ENCODE measurements around the gene BNIPL. TPM values are rescaled to one million over a fixed set of nuclear protein-coding genes. Genes with fewer than 3 reads are reported as not detected.

Gene BNIPL
- total RNA-seq, 1 donor from 2014 or later: under 0.01 TPM

DNA sequence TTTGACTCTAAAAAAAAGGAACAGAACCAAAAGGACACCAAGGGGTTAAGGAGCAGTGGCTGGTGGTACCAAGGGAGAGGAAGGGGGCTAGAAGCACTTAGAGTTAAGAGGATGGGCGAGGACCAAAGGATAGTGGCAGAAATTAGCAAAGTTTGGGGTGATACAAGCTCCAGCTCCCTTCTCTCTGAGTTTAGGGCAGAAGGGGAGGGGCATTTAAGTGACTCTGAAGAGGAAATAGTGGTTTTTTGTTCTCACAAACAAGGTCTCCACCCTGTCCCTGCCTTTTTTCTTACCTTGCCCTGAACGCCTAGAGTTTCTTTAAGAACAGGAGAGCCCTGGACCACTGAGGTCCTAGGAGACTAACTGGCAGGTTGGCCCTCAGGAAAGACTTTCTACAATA is 19.8 kb downstream of the BNIPL start:
- no peak for DNase-seq (ENCODE audit: low read depth in 2 of 2)

- peak in 1 of 2 donors; percentile 24 for DNase-seq (ENCODE audit: low read depth in 2 of 2)
Observed at GRCh38 chr1:151058692-151059091, 22.3 kb downstream of the BNIPL start.

GRCh38 chr1:151059109-151060006 is 23.0 kb downstream of the BNIPL start, which contains the start of gene CDC42SE1:
TSS of gene CDC42SE1 (minus strand) at chr1:151059622. CDS start at chr1:151055730, 3,892 bp downstream.
- DNase-seq (ENCODE audit: low read depth in 2 of 2): peak; percentile 61 to 88

GRCh38 chr1:151060007-151060656 is 23.7 kb downstream of the BNIPL start, which contains the start of gene MLLT11:
TSS of gene MLLT11 (plus strand) at chr1:151060397. CDS start at chr1:151067225, 6,828 bp downstream.
- peak in 1 of 2 donors; percentile 63 for DNase-seq (ENCODE audit: low read depth in 2 of 2)

DNA sequence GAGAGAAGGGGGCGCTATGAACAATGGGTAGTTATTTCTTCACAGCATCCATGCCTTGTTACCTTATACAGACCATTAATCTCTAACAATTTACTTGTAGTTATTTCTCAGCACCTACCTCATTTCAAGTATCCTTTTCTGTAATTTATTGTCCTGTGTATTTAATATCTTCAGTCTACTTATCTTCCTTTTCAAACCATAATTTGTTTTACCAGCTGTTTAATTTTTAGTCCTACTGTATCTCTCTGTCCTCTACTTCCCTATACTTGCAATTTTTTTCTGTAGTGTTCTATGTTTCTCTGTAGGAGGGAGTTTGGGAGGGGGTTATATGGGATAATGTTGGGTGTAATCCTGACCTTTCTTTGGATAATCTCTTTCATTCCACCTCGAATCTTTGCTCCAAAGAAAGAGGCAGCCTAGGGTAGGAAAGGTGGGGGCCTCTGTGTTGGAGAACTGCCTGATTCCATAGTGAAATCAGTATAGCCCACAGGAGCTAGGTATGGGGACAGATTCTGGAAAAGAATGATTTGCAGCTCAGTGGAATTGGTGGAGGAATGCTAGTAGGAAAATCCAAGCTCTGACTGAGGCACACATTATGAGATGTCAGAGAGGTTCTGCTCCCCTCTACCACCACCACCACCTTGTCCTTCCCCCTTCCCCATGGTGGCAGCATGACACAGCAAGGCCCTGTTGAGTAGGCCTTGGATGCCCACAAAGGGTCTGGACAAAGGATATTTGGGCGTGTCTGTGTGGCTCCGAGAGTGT is 24.5 kb downstream of the BNIPL start:
- no peak for DNase-seq (ENCODE audit: low read depth in 2 of 2)

DNA sequence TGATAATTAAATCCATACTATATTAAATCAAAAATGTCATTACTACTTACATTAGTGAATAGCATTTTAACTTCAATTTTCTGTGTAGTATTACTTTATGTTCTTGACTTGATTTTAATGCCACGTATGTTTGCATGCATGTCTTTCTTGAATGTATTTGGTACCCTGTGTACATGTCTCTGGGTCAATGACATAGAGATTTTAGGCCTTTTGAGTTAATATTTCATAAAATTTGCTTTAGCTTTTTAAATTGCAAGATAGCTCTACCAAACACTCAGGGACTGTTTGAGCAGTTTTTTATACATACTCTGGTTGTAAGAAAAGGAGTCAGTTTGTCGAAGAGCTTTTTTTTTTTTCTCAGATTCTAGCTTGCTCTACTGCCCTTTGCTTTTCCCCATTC is 25.3 kb downstream of the BNIPL start:
- DNase-seq (ENCODE audit: low read depth in 2 of 2): no peak

- no peak for DNase-seq (ENCODE audit: low read depth in 2 of 2)
Observed at GRCh38 chr1:151062741-151063371, 26.5 kb downstream of the BNIPL start.

- DNase-seq (ENCODE audit: low read depth in 2 of 2): no peak
Observed at GRCh38 chr1:151065089-151065645, 28.8 kb downstream of the BNIPL start.

GRCh38 chr1:151067185-151067584 is 30.8 kb downstream of the BNIPL start:
- no peak for DNase-seq (ENCODE audit: low read depth in 2 of 2)

DNA sequence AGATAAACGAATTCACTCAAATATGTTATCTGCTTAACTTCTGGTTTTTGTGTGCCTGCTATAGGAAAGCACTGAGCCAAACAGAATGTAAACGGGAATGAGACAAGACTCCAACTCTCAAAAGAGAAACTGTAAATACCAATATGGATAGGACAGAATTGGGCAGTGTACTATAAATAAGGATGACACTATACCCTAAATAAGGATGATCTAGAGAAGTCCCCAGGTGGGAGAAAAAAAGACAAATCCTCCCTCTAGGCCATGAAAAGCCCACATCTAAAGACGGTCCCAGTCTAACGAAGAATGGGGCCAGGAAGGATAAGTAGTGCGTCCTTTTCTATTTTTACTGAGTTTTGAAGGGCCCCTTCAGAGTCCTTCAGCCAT is 32.7 kb downstream of the BNIPL start:
- no peak for DNase-seq (ENCODE audit: low read depth in 2 of 2)

GRCh38 chr1:151070474-151071276 is 34.3 kb downstream of the BNIPL start, which contains the start of gene GABPB2:
TSS of gene GABPB2 (plus strand) at chr1:151070761. CDS start at chr1:151088190, 17,429 bp downstream.
- DNase-seq (ENCODE audit: low read depth in 2 of 2): peak; percentile 78 to 95

GRCh38 chr1:151072224-151072623 is 35.8 kb downstream of the BNIPL start:
- no peak for DNase-seq (ENCODE audit: low read depth in 2 of 2)

- no peak for DNase-seq (ENCODE audit: low read depth in 2 of 2)
Observed at GRCh38 chr1:151085953-151086559, 49.7 kb downstream of the BNIPL start.

Other genes with a start within 250 kb of the BNIPL start
- gene CTSK, start 228.3 kb upstream of the BNIPL start, total RNA-seq: 0.51 and 0.63 TPM in 2 replicates
- 16.0 and 19.6 TPM in 2 replicates for gene ARNT, start 160.0 kb upstream of the BNIPL start, total RNA-seq
- not detected in 2 replicates for gene CTXND2, start 149.4 kb upstream of the BNIPL start, total RNA-seq
- 25.9 and 32.9 TPM in 2 replicates for gene SETDB1, start 110.2 kb upstream of the BNIPL start, total RNA-seq
- 64.7 and 92.7 TPM in 2 replicates for gene CERS2, start 61.8 kb upstream of the BNIPL start, total RNA-seq
- gene ANXA9, start 54.3 kb upstream of the BNIPL start, total RNA-seq: not detected in 2 replicates
- gene MINDY1, start 29.7 kb upstream of the BNIPL start, total RNA-seq: 9.0 and 9.5 TPM in 2 replicates
- 4.0 and 8.0 TPM in 2 replicates for gene PRUNE1, start 28.1 kb upstream of the BNIPL start, total RNA-seq
- 1.0 and 1.1 TPM in 2 replicates for gene C1orf56, start 11.2 kb downstream of the BNIPL start, total RNA-seq
- 42.2 and 61.4 TPM in 2 replicates for gene CDC42SE1, start 23.0 kb downstream of the BNIPL start, total RNA-seq
- gene MLLT11, start 23.8 kb downstream of the BNIPL start, total RNA-seq: 1.3 and 1.8 TPM in 2 replicates
- gene GABPB2, start 34.2 kb downstream of the BNIPL start, total RNA-seq: 5.6 and 6.4 TPM in 2 replicates
- 3.1 and 6.2 TPM in 2 replicates for gene SEMA6C, start 110.0 kb downstream of the BNIPL start, total RNA-seq
- gene TNFAIP8L2, start 120.1 kb downstream of the BNIPL start, total RNA-seq: 0.13 TPM in 1 of 2 replicates, not detected in the other
- gene LYSMD1, start 129.3 kb downstream of the BNIPL start, total RNA-seq: 3.2 and 3.5 TPM in 2 replicates
- 16.7 and 17.5 TPM in 2 replicates for gene SCNM1, start 129.6 kb downstream of the BNIPL start, total RNA-seq
- 0.25 TPM in 1 of 2 replicates, not detected in the other for gene TMOD4, start 139.4 kb downstream of the BNIPL start, total RNA-seq
- gene VPS72, start 153.6 kb downstream of the BNIPL start, total RNA-seq: 40.8 and 42.1 TPM in 2 replicates
- 32.6 and 44.3 TPM in 2 replicates for gene PIP5K1A, start 162.0 kb downstream of the BNIPL start, total RNA-seq
- 192 and 200 TPM in 2 replicates for gene PSMD4, start 218.1 kb downstream of the BNIPL start, total RNA-seq
- gene ZNF687, start 245.7 kb downstream of the BNIPL start, total RNA-seq: 5.8 and 9.7 TPM in 2 replicates

All from dermis microvascular lymphatic vessel endothelial cell (primary cell).